GM10248 (cell line): ENCODE data around the gene RAD54L2.

ENCODE experiments used
- CTCF ChIA-PET: fragments of 300-600 bp; sonication (Branson Sonifier 250); formaldehyde crosslinking; extraction: SDS; loops from one replicate; lab custom pipeline; 2021; ENCODE audit warnings: antibody characterized with exemption; lab: Yijun Ruan, JAX
- POLR2A ChIA-PET: fragments of 350-650 bp; sonication (Branson Sonifier 250); formaldehyde crosslinking; extraction: SDS; loops from one replicate; lab custom pipeline; 2020; ENCODE audit warnings: antibody characterized with exemption; lab: Yijun Ruan, JAX
- DNase-seq: peaks from one replicate; pipeline ENCODE4 v3.0.0; 2012; ENCODE audit errors: extremely low spot score
- TF ChIP-seq, protein P1 (sequence below): IDR thresholded peaks from 2 replicates; pipeline ENCODE4 v1.5.1; 2012; ENCODE audit warnings: mild to moderate bottlenecking, low read depth; ENCODE audit errors: extremely low read depth, missing control alignments, control extremely low read depth

RAD54L2 gene

DNA sequence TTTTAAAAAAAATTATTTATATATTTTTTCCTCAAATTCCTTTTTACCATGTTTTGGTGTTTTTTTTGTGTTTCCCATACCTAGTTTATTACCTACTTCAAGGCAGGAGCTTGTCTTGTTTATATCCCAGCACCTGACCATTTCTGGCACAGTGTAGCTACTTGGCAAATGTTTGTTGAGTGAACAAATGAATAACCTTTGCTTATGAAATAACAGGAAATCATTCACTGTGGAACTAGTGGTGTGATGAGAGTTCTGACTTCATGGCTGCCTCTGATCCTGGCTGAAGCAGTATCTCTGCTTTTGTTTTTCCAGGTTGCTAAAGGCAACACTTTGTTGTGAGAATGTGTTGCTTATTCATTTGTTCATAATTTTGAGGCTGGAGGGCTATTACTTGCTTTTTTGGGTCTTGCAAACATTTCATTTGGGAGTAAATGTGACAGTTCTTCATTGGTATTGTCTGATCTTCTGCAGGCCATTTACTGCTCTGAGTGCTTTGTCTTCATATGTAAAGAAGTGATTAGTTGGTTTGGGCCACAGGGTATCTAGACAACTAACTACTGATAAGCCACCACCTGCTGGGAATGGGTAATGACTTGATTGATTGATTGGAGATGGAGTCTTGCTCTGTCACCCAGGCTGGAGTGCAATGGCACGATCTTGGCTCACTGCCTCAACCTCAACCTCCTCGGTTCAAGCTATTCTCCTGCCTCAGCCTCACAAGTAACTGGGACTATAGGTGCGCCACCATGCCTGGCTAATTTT, 5.7 kb downstream of the RAD54L2 start:
- CTCF ChIA-PET, result interaction anchor here (0.7 to 1.4 kb wide), 6 partner anchors 24 to 399 kb away, joined by 3 to 5 read pairs (median 4); no protein-coding TSS in a partner anchor
- no peak for DNase-seq
- TF ChIP-seq, protein P1, sequence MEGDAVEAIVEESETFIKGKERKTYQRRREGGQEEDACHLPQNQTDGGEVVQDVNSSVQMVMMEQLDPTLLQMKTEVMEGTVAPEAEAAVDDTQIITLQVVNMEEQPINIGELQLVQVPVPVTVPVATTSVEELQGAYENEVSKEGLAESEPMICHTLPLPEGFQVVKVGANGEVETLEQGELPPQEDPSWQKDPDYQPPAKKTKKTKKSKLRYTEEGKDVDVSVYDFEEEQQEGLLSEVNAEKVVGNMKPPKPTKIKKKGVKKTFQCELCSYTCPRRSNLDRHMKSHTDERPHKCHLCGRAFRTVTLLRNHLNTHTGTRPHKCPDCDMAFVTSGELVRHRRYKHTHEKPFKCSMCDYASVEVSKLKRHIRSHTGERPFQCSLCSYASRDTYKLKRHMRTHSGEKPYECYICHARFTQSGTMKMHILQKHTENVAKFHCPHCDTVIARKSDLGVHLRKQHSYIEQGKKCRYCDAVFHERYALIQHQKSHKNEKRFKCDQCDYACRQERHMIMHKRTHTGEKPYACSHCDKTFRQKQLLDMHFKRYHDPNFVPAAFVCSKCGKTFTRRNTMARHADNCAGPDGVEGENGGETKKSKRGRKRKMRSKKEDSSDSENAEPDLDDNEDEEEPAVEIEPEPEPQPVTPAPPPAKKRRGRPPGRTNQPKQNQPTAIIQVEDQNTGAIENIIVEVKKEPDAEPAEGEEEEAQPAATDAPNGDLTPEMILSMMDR, result no peak
- POLR2A ChIA-PET, result no interaction called here

DNA sequence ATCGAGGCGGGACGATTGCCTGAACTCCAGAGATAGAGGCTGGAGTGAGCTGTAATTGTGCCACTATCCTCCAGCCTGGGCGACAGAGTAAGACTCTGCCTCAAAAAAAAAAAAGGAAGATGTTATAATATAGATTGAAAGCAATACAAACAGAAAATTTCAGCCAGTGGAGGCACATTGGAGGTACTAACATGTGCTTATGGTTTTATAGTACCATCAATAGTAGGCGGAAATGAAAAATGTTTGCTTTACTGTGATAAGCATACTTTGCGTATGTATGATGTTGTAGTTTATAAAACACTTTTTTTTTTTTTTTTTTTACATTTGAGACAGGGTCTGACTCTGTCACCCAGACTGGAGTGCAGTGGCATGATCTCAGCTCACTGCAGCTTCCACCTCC, 8.8 kb downstream of the RAD54L2 start:
- POLR2A ChIA-PET, result no interaction called here
- TF ChIP-seq, protein P1, result no peak
- no peak for DNase-seq
- CTCF ChIA-PET, result interaction anchor here (1.0 to 1.4 kb wide), 4 partner anchors 8 to 126 kb away, joined by 3 to 5 read pairs (median 4); partner anchors contain the start of gene RAD54L2

DNA sequence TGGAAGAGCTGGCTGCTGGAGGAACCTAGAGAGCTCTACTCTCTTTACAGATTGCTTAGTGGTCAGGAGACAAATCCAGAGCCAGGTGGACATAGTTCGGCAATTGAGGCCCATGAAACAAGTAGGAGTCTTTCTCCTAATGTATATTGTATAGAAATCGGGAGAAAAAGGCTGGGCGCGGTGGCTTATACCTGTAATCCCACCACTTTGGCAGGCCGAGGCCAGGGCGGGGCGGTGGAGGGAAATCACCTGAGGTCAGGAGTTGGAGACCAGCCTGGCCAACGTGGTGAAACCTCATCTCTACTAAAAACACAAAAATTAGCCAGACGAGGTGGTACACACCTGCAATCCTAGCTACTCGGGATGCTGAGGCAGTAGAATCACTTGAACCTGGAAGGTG, 10.8 kb downstream of the RAD54L2 start:
- CTCF ChIA-PET, result interaction anchor here (1.1 to 2.1 kb wide), 4 partner anchors 10 to 47 kb away, joined by 4 to 9 read pairs (median 6); partner anchors contain the start of gene RAD54L2
- DNase-seq, result no peak
- POLR2A ChIA-PET, result interaction anchor here (0.7 to 1.4 kb wide), 2 partner anchors 9 to 10 kb away, joined by 3 to 4 read pairs; no protein-coding TSS in a partner anchor
- TF ChIP-seq, protein P1, result no peak

DNA sequence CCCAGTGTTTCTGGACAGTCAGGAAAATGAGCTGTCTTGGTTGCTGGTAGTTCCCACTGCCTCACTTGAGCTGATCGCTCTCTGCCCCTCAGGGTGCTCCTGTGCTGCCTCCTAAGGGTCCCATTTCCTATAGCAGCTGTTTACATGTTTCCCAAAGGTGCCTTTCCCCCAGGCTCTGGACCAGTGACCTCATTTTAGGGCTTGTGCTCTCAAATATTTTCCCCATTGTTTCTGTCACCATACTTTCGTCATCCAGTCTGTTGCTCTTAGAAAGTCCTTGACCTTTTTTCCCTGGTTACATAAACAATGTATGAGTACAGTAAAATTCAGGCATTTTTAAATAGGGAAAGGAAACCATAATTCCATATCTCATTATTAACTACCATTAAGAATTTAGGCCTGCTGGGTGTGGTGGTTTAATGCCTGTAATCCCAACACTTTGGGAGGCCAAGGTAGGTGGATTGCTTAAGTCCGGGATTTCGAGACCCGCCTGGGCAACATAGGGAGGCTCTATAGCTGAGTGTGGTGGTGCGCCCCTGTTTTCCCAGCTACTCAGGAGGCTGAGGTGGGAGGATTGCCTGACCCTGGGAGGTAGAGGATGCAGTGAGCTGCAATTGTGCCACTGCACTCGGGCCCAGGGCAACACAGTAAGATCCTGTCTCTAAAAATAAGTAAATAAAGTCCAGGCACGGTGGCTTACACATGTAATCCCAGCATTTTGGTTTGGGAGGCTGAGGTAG, 11.7 kb downstream of the RAD54L2 start:
- ChIA-PET CTCF (interaction anchor here (1.1 to 2.1 kb wide), 5 partner anchors 8 to 120 kb away, joined by 3 to 9 read pairs (median 4); partner anchors contain the start of gene RAD54L2), POLR2A (interaction anchor here (1.4 kb wide), 1 partner anchor 11 kb away, joined by 4 read pairs; no protein-coding TSS in a partner anchor)
- TF ChIP-seq, protein P1, result no peak
- no peak for DNase-seq

DNA sequence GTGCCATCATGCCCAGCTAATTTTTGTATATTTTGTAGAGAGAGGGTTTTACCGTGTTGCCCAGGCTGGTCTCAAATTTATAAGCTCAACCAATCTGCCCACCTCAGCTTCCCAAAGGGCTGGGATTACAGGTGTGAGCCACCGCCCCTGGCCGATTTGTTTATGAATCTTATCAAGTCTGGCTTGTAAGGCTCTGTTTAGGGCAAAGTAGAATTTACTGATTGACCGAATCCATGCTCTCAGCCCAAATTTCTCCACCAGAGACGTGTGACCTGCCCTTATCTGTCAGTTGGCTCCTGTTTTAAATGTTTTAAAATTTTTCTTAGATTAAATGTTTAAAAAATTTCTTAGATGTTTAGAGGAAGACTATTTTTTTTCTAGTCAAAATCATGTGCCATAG, 19.5 kb downstream of the RAD54L2 start:
- no peak for DNase-seq
- TF ChIP-seq, protein P1, result no peak
- CTCF ChIA-PET, result no interaction called here
- POLR2A ChIA-PET, result interaction anchor here (0.6 kb wide), 1 partner anchor 9 kb away, joined by 3 read pairs; no protein-coding TSS in a partner anchor

DNA sequence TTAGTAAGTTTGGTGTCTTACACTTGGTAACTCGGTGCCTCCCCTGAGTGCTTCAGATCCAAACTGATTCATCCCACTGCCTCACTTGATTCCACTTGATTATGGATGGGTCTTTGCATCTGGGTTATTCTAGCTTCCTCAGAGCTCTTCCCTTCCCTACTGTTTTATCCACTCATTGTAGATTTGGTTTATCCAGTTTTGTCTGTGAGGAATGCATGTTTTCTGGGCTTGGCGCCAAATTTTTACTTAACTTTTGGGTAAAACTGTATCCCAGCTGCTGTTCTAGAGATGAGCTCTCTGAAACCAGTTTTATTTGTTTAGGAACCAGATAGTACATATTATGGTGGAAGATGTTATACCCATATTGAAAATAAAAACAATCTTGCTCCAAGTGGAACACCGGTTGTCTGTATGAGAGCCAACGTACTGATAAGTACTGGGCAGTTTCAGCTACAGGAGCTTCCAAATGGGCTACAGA, 20.9 kb downstream of the RAD54L2 start:
- ChIA-PET POLR2A (no interaction called here), CTCF (interaction anchor here (1.1 to 1.9 kb wide), 4 partner anchors 8 to 57 kb away, joined by 3 to 5 read pairs (median 4); no protein-coding TSS in a partner anchor)
- DNase-seq, result no peak
- TF ChIP-seq, protein P1, result no peak
